Thymus (tissue), 11 donors: Measurements from ENCODE around the gene PRXL2B. TPM values are rescaled to one million over a fixed set of nuclear protein-coding genes. Genes with fewer than 3 reads are reported as not detected.

Source experiments
- DNase-seq, 9 donors: peaks; one replicate each; pipeline ENCODE4 v3.0.0-alpha.2; 2013; ENCODE audit warnings: low spot score in 9 of 9, low read depth in 6 of 9, missing footprints in 1 of 9
- H3K27ac ChIP-seq, 2 donors: one replicate each; pipeline ENCODE4 v1.5.1; 2013; ENCODE audit warnings: control low read depth in 1 of 2, low read depth in 1 of 2, low read length in 1 of 2, mild to moderate bottlenecking in 1 of 2, moderate library complexity in 1 of 2
- H3K27me3 ChIP-seq, 2 donors: one replicate each; pipeline ENCODE4 v1.5.1; 2013; ENCODE audit warnings: low read length in 1 of 2; ENCODE audit not compliant: control insufficient read depth in 2 of 2, insufficient read depth in 1 of 2
- H3K36me3 ChIP-seq, 2 donors: one replicate each; pipeline ENCODE4 v1.5.1; 2013; ENCODE audit warnings: low read length in 1 of 2, mild to moderate bottlenecking in 1 of 2, moderate library complexity in 1 of 2; ENCODE audit not compliant: control insufficient read depth in 2 of 2, insufficient read depth in 2 of 2
- H3K4me1 ChIP-seq, 2 donors: one replicate each; pipeline ENCODE4 v1.5.1; 2013; ENCODE audit warnings: low read length in 2 of 2; ENCODE audit not compliant: control insufficient read depth in 2 of 2, insufficient read depth in 2 of 2
- H3K4me3 ChIP-seq, 2 donors: one replicate each; pipeline ENCODE4 v1.5.1; 2013; ENCODE audit warnings: low read length in 2 of 2, control low read depth in 1 of 2, mild to moderate bottlenecking in 1 of 2
- H3K9me3 ChIP-seq, 2 donors: one replicate each; pipeline ENCODE4 v1.5.1; 2013; ENCODE audit warnings: low read length in 1 of 2, mild to moderate bottlenecking in 1 of 2; ENCODE audit not compliant: control insufficient read depth in 2 of 2, insufficient read depth in 1 of 2
- WGBS: extraction: QIAGEN DNeasy Blood & Tissue Kit; methylation state at CpG from one replicate; pipeline ENCODE4 v1.1.7; 2013; 5-methylcytosine and 5-hydroxymethylcytosine counted together
- polyA plus RNA-seq: library from polyadenylated mRNA; stranded (reverse); fragments of 200-250 nt; gene quantifications from one replicate; pipeline ENCODE4 v1.2.3, GENCODE V29; 2013
- total RNA-seq: library from RNA; stranded (reverse); fragments of 120-200 nt; gene quantifications from one replicate; pipeline ENCODE4 v1.2.4, GENCODE V29; 2013
- donor health status: healthy.

Gene PRXL2B
- total and polyA plus RNA-seq, 2 donors, result 11.8 to 12.3 TPM

- 94% methylated on average over 26 of the region's 26 CpGs for WGBS
- peaks cover 7 to 23% of the 10 kb centered on the region in 2 donors for H3K9me3 ChIP-seq
- peaks cover 6 to 14% of the 10 kb centered on the region in 2 donors for H3K4me1 ChIP-seq
- no peak overlapping the region for H3K27ac ChIP-seq
- DNase-seq, result no peak
- H3K36me3 ChIP-seq, result no peaks in the 10 kb centered on the region
- no peak overlapping the region for H3K4me3 ChIP-seq
- H3K27me3 ChIP-seq, result peaks cover 0 to 10% of the 10 kb centered on the region in 2 donors
Observed at GRCh38 chr1:2639607-2640521, 53.3 kb downstream of the PRXL2B start.

- Histone ChIP-seq H3K36me3 (no peaks in the 10 kb centered on the region), H3K9me3 (peaks cover 7 to 16% of the 10 kb centered on the region in 2 donors), H3K4me3 (no peak overlapping the region), H3K27me3 (peaks cover 0 to 10% of the 10 kb centered on the region in 2 donors), H3K4me1 (peaks cover 6 to 14% of the 10 kb centered on the region in 2 donors), H3K27ac (no peak overlapping the region)
- no peak for DNase-seq
- 97% methylated on average over 3 of the region's 3 CpGs for WGBS
Observed at GRCh38 chr1:2640626-2641025, 54.0 kb downstream of the PRXL2B start.

Other genes with a start within 250 kb of the PRXL2B start
- gene MORN1, start 195.2 kb upstream of the PRXL2B start, total RNA-seq, result 5.7 TPM
- gene MORN1, start 195.2 kb upstream of the PRXL2B start, polyA plus RNA-seq, result 6.4 TPM
- gene RER1, start 194.9 kb upstream of the PRXL2B start, total RNA-seq, result 58.6 TPM
- 85.8 TPM for gene RER1, start 194.9 kb upstream of the PRXL2B start, polyA plus RNA-seq
- gene PEX10, start 174.2 kb upstream of the PRXL2B start, total RNA-seq, result 8.8 TPM
- gene PEX10, start 174.2 kb upstream of the PRXL2B start, polyA plus RNA-seq, result 16.0 TPM
- gene PLCH2, start 110.5 kb upstream of the PRXL2B start, total RNA-seq, result 0.90 TPM
- 34.4 TPM for gene PLCH2, start 110.5 kb upstream of the PRXL2B start, polyA plus RNA-seq
- 21.6 TPM for gene PANK4, start 60.2 kb upstream of the PRXL2B start, total RNA-seq
- 27.1 TPM for gene PANK4, start 60.2 kb upstream of the PRXL2B start, polyA plus RNA-seq
- gene HES5, start 56.5 kb upstream of the PRXL2B start, total RNA-seq, result 0.38 TPM
- 0.55 TPM for gene HES5, start 56.5 kb upstream of the PRXL2B start, polyA plus RNA-seq
- 72.4 TPM for gene TNFRSF14, start 30.4 kb upstream of the PRXL2B start, total RNA-seq
- gene TNFRSF14, start 30.4 kb upstream of the PRXL2B start, polyA plus RNA-seq, result 233 TPM
- 0.33 TPM for gene MMEL1, start 46.2 kb downstream of the PRXL2B start, total RNA-seq
- 1.8 TPM for gene MMEL1, start 46.2 kb downstream of the PRXL2B start, polyA plus RNA-seq
- 0.09 TPM for gene TTC34, start 214.9 kb downstream of the PRXL2B start, total RNA-seq
- 0.34 TPM for gene TTC34, start 214.9 kb downstream of the PRXL2B start, polyA plus RNA-seq